Endothelial cell of umbilical vein (primary cell): ENCODE results near the gene SESN2. TPM values are rescaled to one million over a fixed set of nuclear protein-coding genes. Genes with fewer than 3 reads are reported as not detected.

ENCODE experiments used
- BruUV-seq: library from RNA; stranded (reverse); fragments of 400-500 nt; replicated peaks from 2 replicates; lab custom pipeline; 2021; lab: Mats Ljungman, UMichigan
- CTCF ChIA-PET: fragments of 300-600, 350-600 bp; sonication (Branson Sonifier 250); formaldehyde crosslinking; loops from one replicate; lab custom pipeline; 2021; ENCODE audit warnings: antibody characterized with exemption, inconsistent platforms; lab: Charles Lee
- POLR2A ChIA-PET: fragments of 300-600, 350-600 bp; sonication (Branson Sonifier 250); formaldehyde crosslinking; loops from one replicate; lab custom pipeline; 2021; ENCODE audit warnings: antibody characterized with exemption, inconsistent platforms; lab: Charles Lee
- DNase-seq: peaks from one replicate; pipeline ENCODE4 v3.0.0-alpha.2; 2011; ENCODE audit warnings: low read depth, low spot score
- FAIRE-seq: peaks from 2 replicates; lab custom pipeline; 2011; peaks lifted over from hg19 to GRCh38; lab: Jason Lieb, UNC
- H2AFZ ChIP-seq: 2 replicates; pipeline ENCODE4 v1.6.0; 2012; ENCODE audit warnings: low read depth, low read length, control low read depth, inconsistent platforms
- H3K27ac ChIP-seq: 2 replicates; pipeline ENCODE4 v1.5.1; 2011; ENCODE audit warnings: low read depth, mild to moderate bottlenecking, control low read depth, low read length, moderate library complexity; ENCODE audit not compliant: insufficient read depth
- H3K27me3 ChIP-seq, 2 experiments: 2 replicates each; pipeline versions ENCODE4 v1.6.0 to v1.6.1; 2011; ENCODE audit warnings: low read length in 2 of 2, mixed read lengths in 1 of 2; ENCODE audit not compliant: control insufficient read depth in 2 of 2, insufficient read depth in 2 of 2
- H3K36me3 ChIP-seq, 2 experiments: 2 replicates in 1 of 2; 3 replicates in 1 of 2; pipeline ENCODE4 v1.5.1; 2011; ENCODE audit warnings: low read length in 2 of 2, mild to moderate bottlenecking in 1 of 2, moderate library complexity in 1 of 2; ENCODE audit not compliant: control insufficient read depth in 2 of 2, insufficient read depth in 2 of 2; ENCODE audit errors: extremely low read depth in 1 of 2
- H3K4me1 ChIP-seq: 3 replicates; pipeline ENCODE4 v1.5.1; 2011; ENCODE audit warnings: mild to moderate bottlenecking, low read length; ENCODE audit not compliant: control insufficient read depth, insufficient read depth; ENCODE audit errors: extremely low read depth
- H3K4me2 ChIP-seq: 2 replicates; pipeline ENCODE4 v1.6.1; 2011; ENCODE audit warnings: low read length, control low read depth, mixed read lengths; ENCODE audit not compliant: insufficient read depth
- H3K4me3 ChIP-seq, 3 experiments: fragments of 200-600 bp in 1 of 3; sonication (generic), shearing (Covaris generic) in 1 of 3; replicated peaks in 1 of 3; 2 replicates each; pipeline ENCODE4 v1.5.1; 2011 to 2016; ENCODE audit warnings: control low read depth in 3 of 3, low read length in 3 of 3, mild to moderate bottlenecking in 2 of 3, inconsistent platforms in 1 of 3, low read depth in 1 of 3, moderate library complexity in 1 of 3; ENCODE audit not compliant: insufficient read depth in 1 of 3
- H3K79me2 ChIP-seq: 2 replicates; pipeline ENCODE4 v1.6.0; 2012; ENCODE audit warnings: low read length, inconsistent platforms; ENCODE audit not compliant: control insufficient read depth, insufficient read depth
- H3K9ac ChIP-seq: replicated peaks from 2 replicates; pipeline ENCODE3; 2011; ENCODE audit warnings: low read length, control low read depth; ENCODE audit not compliant: insufficient read depth; ENCODE audit errors: extremely low read depth
- H3K9me1 ChIP-seq: replicated peaks from 3 replicates; pipeline ENCODE4 v1.6.0; 2011; ENCODE audit warnings: mild to moderate bottlenecking, low read length; ENCODE audit not compliant: control insufficient read depth, insufficient read depth; ENCODE audit errors: extremely low read depth
- H3K9me3 ChIP-seq: replicated peaks from 2 replicates; pipeline ENCODE4 v1.5.1; 2012; ENCODE audit warnings: low read length, inconsistent platforms; ENCODE audit not compliant: control insufficient read depth, insufficient read depth
- H4K20me1 ChIP-seq: replicated peaks from 2 replicates; pipeline ENCODE3; 2011; ENCODE audit warnings: mild to moderate bottlenecking, low read length; ENCODE audit not compliant: control insufficient read depth, insufficient read depth; ENCODE audit errors: extremely low read depth
- EZH2 ChIP-seq: IDR thresholded peaks from 2 replicates; pipeline ENCODE4 v1.6.1; 2012; ENCODE audit warnings: borderline replicate concordance, low read depth, mild to moderate bottlenecking, moderate library complexity, low read length, inconsistent platforms; ENCODE audit not compliant: severe bottlenecking
- FOS ChIP-seq: IDR thresholded peaks from 2 replicates; pipeline ENCODE4 v1.6.1; 2011; ENCODE audit warnings: mild to moderate bottlenecking, low read length, moderate library complexity, borderline replicate concordance; ENCODE audit not compliant: insufficient read depth
- GATA2 ChIP-seq: IDR thresholded peaks from 2 replicates; pipeline ENCODE4 v1.7.0; 2011; ENCODE audit warnings: low read depth, mild to moderate bottlenecking, moderate library complexity, mixed read lengths, low read length; ENCODE audit not compliant: insufficient read length, insufficient read depth
- JUN ChIP-seq: IDR thresholded peaks from 2 replicates; pipeline ENCODE4 v1.6.1; 2011; ENCODE audit warnings: borderline replicate concordance, low read depth; ENCODE audit not compliant: insufficient read length, insufficient read depth
- MYC ChIP-seq: IDR thresholded peaks from one replicate; pipeline ENCODE4 v1.6.1; 2011; ENCODE audit warnings: mild to moderate bottlenecking, low read depth, low read length
- POLR2A ChIP-seq: IDR thresholded peaks from 2 replicates; pipeline ENCODE4 v1.6.1; 2012; ENCODE audit warnings: low read depth, mild to moderate bottlenecking, control low read depth, low read length
- POLR2AphosphoS5 ChIP-seq: IDR thresholded peaks from 2 replicates; pipeline ENCODE4 v1.6.1; 2012; ENCODE audit warnings: low read depth, mild to moderate bottlenecking, control low read depth, low read length, moderate library complexity; ENCODE audit not compliant: insufficient read depth
- dilution Hi-C: fragments of 300-500 bp; cut with MboI; formaldehyde crosslinking; loops from one replicate; pipeline ENCODE4 v1.15.0; 2019; ENCODE audit warnings: low sequenced_read_pairs; ENCODE audit not compliant: extremely low pct_ligation_motif_present
- intact Hi-C: fragments of 100-400 bp; cut with micrococcal nuclease; formaldehyde crosslinking; loops from one replicate; pipeline ENCODE4 v1.10.0; 2022
- polyA plus RNA-seq, 4 experiments: library from polyadenylated mRNA; depleted of rRNA in 3 of 4; stranded (reverse) in 3 of 4; unstranded in 1 of 4; fragments of >200 nt; gene quantifications; 2 replicates each; pipeline versions ENCODE4 v1.2.1 to v1.2.3, GENCODE V29; 2011 to 2012; ENCODE audit warnings: missing spikeins in 1 of 4
- total RNA-seq: library from RNA; stranded (reverse); gene quantifications from 2 replicates; pipeline ENCODE4 v1.2.3, GENCODE V29; 2021
- TF ChIP-seq, protein P1 (sequence below), 2 donors: IDR thresholded peaks; 1 replicate in 1 of 2; 2 replicates in 1 of 2; pipeline ENCODE4 v1.5.1; 2011; ENCODE audit warnings: low read length in 2 of 2, mild to moderate bottlenecking in 2 of 2, moderate library complexity in 2 of 2, control low read depth in 1 of 2, inconsistent platforms in 1 of 2, low read depth in 1 of 2; ENCODE audit not compliant: insufficient read depth in 1 of 2; ENCODE audit errors: extremely low read depth in 1 of 2
- TF ChIP-seq, protein P2 (sequence below): IDR thresholded peaks from 2 replicates; pipeline ENCODE4 v1.6.1; 2011; ENCODE audit not compliant: insufficient read depth, insufficient read length

The SESN2 gene
- total and polyA plus RNA-seq, 2 donors (not counting 3 experiments of a cell fraction or from before 2014, with no cell fraction given): 11.6 to 13.2 TPM

- ChIA-PET CTCF (no interaction called here), POLR2A (no interaction called here)
- BruUV-seq: no TSS peak
- Histone ChIP-seq H3K9me1 (no peaks in the 10 kb centered on the region), H3K79me2 (no peaks in the 10 kb centered on the region), H3K4me3 (no peak overlapping the region), H4K20me1 (no peaks in the 10 kb centered on the region), H2AFZ (no peak overlapping the region), H3K36me3 (no peaks in the 10 kb centered on the region), H3K27ac (no peak overlapping the region), H3K4me2 (no peak overlapping the region), H3K9me3 (no peaks in the 10 kb centered on the region), H3K4me1 (peaks cover 5% of the 10 kb centered on the region), H3K27me3 (no peaks in the 10 kb centered on the region), H3K9ac (no peak overlapping the region)
- DNase-seq: no peak
- FAIRE-seq: no peak
- dilution Hi-C loops: no loop called here
- TF ChIP-seq POLR2A (no peak), GATA2 (no peak), POLR2AphosphoS5 (no peak), FOS (no peak), JUN (no peak), EZH2 (no peak), MYC (no peak)
- TF ChIP-seq, protein P1, sequence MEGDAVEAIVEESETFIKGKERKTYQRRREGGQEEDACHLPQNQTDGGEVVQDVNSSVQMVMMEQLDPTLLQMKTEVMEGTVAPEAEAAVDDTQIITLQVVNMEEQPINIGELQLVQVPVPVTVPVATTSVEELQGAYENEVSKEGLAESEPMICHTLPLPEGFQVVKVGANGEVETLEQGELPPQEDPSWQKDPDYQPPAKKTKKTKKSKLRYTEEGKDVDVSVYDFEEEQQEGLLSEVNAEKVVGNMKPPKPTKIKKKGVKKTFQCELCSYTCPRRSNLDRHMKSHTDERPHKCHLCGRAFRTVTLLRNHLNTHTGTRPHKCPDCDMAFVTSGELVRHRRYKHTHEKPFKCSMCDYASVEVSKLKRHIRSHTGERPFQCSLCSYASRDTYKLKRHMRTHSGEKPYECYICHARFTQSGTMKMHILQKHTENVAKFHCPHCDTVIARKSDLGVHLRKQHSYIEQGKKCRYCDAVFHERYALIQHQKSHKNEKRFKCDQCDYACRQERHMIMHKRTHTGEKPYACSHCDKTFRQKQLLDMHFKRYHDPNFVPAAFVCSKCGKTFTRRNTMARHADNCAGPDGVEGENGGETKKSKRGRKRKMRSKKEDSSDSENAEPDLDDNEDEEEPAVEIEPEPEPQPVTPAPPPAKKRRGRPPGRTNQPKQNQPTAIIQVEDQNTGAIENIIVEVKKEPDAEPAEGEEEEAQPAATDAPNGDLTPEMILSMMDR (IDR thresholded peaks at IDR 0.05; ENCODE audit: extremely low read depth in 1 of 2, insufficient read depth in 1 of 2, low read depth in 1 of 2, low read length in 2 of 2): no peak
- TF ChIP-seq, protein P2, sequence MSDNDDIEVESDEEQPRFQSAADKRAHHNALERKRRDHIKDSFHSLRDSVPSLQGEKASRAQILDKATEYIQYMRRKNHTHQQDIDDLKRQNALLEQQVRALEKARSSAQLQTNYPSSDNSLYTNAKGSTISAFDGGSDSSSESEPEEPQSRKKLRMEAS: no peak
- intact Hi-C loops: no loop called here
Measured at GRCh38 chr1:28323720-28324119, 64.4 kb downstream of the SESN2 start.
